ENCODE results near the gene PNMA8A. TPM values are rescaled to one million over a fixed set of nuclear protein-coding genes. Genes with fewer than 3 reads are reported as not detected.

PNMA8A gene
- total and polyA plus RNA-seq, 2 of the 13 experiments (the other 11 are each of a cell fraction or from before 2014, with no cell fraction given), result 0.13 to 0.51 TPM

DNA sequence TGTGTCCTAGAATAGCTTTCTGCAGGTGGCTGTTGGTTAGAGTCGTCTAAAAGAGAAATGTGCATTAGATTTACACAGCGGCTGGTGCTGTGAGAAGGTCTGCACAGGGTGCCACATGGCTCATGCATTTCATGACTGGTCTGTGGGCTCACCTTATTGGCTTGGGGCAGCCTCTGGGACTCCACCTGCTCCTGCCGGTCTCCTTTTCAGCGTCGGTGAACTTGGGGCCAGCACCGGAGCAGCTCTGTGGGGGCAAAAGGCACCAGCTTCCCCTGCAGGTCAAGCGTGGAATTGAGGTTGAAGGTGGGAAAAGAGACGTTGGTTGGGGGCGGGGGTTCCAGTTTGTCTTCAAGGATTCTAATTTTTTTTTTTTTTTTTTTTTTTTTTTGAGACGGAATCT is 39.5 kb downstream of the PNMA8A start:
- Histone ChIP-seq H4K20me1 (ENCODE audit: insufficient read depth, low read length) (no peaks in the 10 kb centered on the region), H3K27me3 (ENCODE audit: control insufficient read depth in 1 of 2, insufficient read depth in 2 of 2, low read length in 2 of 2) (peaks cover 0 to 16% of the 10 kb centered on the region in 2 experiments; a peak in 3 of 5 replicates), H3K9me3 (ENCODE audit: low read length) (no peaks in the 10 kb centered on the region), H3K4me1 (ENCODE audit: insufficient read depth, low read length) (peaks cover 15% of the 10 kb centered on the region; the same call in 1 of the 2 replicates), H3K36me3 (replicated peaks in 1 of 2; ENCODE audit: control insufficient read depth in 1 of 2, insufficient read depth in 2 of 2, low read length in 2 of 2) (no peaks in the 10 kb centered on the region), H3K4me3 (replicated peaks in 1 of 3; ENCODE audit: insufficient read depth in 1 of 3, low read depth in 2 of 3, low read length in 3 of 3) (no peak overlapping the region; a peak in 1 of 6 replicates), H3K9ac (ENCODE audit: insufficient read depth, low read depth, low read length) (no peak overlapping the region), H3K4me2 (ENCODE audit: low read depth, low read length) (no peak overlapping the region), H3K79me2 (ENCODE audit: insufficient read depth, low read length) (no peaks in the 10 kb centered on the region), H2AFZ (ENCODE audit: low read length) (no peak overlapping the region), H3K27ac (ENCODE audit: extremely low read length, insufficient read depth, low read length) (no peak overlapping the region)
- 4% methylated on average over 9 of the region's 10 CpGs for WGBS (ENCODE audit: low lambda C conversion rate)
- CTCF ChIA-PET (ENCODE audit: low intra/inter-chr PET ratio, low total read pairs), result interaction anchor here (1.4 to 1.5 kb wide), 2 partner anchors 30 to 36 kb away, joined by 6 to 12 read pairs; no protein-coding TSS in a partner anchor
- BruUV-seq (replicated peaks), result no TSS peak
- ATAC-seq, result peak; percentile 76
- POLR2A ChIA-PET, result no interaction called here
- intact Hi-C loops (cut with micrococcal nuclease; ENCODE audit: unreplicated experiment), result loop anchor here (5.0 kb wide), 1 partner anchor 35 kb away; no protein-coding TSS in a partner anchor
- in situ Hi-C loops (cut with HindIII; ENCODE audit: extremely low pct_ligation_motif_present, low pct_unique_long_range_greater_than_20kb), result no loop called here
- DNase-seq (ENCODE audit: low spot score), result no peak
- FAIRE-seq, result no peak
- peak; percentile 66 for TF ChIP-seq STAG1 (CRISPR knock-in tag; IDR thresholded peaks at IDR 0.05)
- TF ChIP-seq, protein P1, sequence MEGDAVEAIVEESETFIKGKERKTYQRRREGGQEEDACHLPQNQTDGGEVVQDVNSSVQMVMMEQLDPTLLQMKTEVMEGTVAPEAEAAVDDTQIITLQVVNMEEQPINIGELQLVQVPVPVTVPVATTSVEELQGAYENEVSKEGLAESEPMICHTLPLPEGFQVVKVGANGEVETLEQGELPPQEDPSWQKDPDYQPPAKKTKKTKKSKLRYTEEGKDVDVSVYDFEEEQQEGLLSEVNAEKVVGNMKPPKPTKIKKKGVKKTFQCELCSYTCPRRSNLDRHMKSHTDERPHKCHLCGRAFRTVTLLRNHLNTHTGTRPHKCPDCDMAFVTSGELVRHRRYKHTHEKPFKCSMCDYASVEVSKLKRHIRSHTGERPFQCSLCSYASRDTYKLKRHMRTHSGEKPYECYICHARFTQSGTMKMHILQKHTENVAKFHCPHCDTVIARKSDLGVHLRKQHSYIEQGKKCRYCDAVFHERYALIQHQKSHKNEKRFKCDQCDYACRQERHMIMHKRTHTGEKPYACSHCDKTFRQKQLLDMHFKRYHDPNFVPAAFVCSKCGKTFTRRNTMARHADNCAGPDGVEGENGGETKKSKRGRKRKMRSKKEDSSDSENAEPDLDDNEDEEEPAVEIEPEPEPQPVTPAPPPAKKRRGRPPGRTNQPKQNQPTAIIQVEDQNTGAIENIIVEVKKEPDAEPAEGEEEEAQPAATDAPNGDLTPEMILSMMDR (CRISPR knock-in tag; IDR thresholded peaks at IDR 0.05), result peak; percentile 68
- peak; percentile 65 for TF ChIP-seq RAD21 (CRISPR knock-in tag; IDR thresholded peaks at IDR 0.05)
- TF ChIP-seq, protein P2, sequence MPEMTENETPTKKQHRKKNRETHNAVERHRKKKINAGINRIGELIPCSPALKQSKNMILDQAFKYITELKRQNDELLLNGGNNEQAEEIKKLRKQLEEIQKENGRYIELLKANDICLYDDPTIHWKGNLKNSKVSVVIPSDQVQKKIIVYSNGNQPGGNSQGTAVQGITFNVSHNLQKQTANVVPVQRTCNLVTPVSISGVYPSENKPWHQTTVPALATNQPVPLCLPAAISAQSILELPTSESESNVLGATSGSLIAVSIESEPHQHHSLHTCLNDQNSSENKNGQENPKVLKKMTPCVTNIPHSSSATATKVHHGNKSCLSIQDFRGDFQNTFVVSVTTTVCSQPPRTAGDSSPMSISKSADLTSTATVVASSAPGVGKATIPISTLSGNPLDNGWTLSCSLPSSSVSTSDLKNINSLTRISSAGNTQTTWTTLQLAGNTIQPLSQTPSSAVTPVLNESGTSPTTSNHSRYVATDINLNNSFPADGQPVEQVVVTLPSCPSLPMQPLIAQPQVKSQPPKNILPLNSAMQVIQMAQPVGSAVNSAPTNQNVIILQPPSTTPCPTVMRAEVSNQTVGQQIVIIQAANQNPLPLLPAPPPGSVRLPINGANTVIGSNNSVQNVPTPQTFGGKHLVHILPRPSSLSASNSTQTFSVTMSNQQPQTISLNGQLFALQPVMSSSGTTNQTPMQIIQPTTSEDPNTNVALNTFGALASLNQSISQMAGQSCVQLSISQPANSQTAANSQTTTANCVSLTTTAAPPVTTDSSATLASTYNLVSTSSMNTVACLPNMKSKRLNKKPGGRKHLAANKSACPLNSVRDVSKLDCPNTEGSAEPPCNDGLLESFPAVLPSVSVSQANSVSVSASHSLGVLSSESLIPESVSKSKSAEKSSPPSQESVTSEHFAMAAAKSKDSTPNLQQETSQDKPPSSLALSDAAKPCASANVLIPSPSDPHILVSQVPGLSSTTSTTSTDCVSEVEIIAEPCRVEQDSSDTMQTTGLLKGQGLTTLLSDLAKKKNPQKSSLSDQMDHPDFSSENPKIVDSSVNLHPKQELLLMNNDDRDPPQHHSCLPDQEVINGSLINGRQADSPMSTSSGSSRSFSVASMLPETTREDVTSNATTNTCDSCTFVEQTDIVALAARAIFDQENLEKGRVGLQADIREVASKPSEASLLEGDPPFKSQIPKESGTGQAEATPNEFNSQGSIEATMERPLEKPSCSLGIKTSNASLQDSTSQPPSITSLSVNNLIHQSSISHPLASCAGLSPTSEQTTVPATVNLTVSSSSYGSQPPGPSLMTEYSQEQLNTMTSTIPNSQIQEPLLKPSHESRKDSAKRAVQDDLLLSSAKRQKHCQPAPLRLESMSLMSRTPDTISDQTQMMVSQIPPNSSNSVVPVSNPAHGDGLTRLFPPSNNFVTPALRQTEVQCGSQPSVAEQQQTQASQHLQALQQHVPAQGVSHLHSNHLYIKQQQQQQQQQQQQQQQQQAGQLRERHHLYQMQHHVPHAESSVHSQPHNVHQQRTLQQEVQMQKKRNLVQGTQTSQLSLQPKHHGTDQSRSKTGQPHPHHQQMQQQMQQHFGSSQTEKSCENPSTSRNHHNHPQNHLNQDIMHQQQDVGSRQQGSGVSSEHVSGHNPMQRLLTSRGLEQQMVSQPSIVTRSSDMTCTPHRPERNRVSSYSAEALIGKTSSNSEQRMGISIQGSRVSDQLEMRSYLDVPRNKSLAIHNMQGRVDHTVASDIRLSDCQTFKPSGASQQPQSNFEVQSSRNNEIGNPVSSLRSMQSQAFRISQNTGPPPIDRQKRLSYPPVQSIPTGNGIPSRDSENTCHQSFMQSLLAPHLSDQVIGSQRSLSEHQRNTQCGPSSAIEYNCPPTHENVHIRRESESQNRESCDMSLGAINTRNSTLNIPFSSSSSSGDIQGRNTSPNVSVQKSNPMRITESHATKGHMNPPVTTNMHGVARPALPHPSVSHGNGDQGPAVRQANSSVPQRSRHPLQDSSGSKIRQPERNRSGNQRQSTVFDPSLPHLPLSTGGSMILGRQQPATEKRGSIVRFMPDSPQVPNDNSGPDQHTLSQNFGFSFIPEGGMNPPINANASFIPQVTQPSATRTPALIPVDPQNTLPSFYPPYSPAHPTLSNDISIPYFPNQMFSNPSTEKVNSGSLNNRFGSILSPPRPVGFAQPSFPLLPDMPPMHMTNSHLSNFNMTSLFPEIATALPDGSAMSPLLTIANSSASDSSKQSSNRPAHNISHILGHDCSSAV (CRISPR knock-in tag; IDR thresholded peaks at IDR 0.05; ENCODE audit: borderline replicate concordance), result no peak

All from HepG2 (cell line).